Omental fat pad (tissue), 4 donors: ENCODE results near the gene CAMK2D. TPM values are rescaled to one million over a fixed set of nuclear protein-coding genes. Genes with fewer than 3 reads are reported as not detected.

ENCODE experiments used
- ATAC-seq: fragments of 150-250 bp; one replicate; pipeline ENCODE4 v1.9.1; 2016; ENCODE audit warnings: mild to moderate bottlenecking, moderate library complexity; ENCODE audit not compliant: low FRiP score
- DNase-seq: peaks from one replicate; pipeline ENCODE4 v3.0.0-alpha.2; 2019; ENCODE audit warnings: low spot score
- total RNA-seq, 4 donors: library from RNA; depleted of rRNA; stranded (reverse); fragments of >200 nt; gene quantifications; one replicate each; pipeline ENCODE4 v1.1.0, GENCODE V29; 2016
- TF ChIP-seq, protein P1 (sequence below), 3 donors: fragments of 450-650 bp; IDR thresholded peaks; one replicate each; pipeline ENCODE4 v1.5.1; 2016 to 2017; ENCODE audit warnings: antibody characterized with exemption in 3 of 3, mild to moderate bottlenecking in 3 of 3, moderate library complexity in 2 of 3

CAMK2D gene
- total RNA-seq, 4 donors from 2014 or later = 78.7 to 86.1 (median 83.2) TPM

DNA sequence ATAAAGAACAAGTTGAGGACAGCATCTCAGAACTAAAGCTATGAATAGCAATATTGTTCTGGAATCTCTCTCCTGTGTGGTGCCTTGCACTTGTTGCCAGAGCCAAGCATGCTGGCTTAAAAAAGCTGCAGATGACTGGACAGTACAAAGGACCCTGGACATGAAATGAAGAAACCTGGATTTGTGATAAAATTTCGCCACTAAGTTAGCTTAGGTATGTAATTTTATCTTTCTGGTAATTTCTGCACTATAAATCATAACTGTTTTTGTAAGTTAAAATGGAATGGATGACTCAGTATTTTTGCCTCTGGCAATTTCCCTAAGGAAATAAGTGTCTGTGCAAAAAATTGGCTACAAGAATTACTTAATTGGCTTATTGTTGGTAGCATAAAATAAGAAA, 317.2 kb downstream of the CAMK2D start:
- TF ChIP-seq, protein P1, sequence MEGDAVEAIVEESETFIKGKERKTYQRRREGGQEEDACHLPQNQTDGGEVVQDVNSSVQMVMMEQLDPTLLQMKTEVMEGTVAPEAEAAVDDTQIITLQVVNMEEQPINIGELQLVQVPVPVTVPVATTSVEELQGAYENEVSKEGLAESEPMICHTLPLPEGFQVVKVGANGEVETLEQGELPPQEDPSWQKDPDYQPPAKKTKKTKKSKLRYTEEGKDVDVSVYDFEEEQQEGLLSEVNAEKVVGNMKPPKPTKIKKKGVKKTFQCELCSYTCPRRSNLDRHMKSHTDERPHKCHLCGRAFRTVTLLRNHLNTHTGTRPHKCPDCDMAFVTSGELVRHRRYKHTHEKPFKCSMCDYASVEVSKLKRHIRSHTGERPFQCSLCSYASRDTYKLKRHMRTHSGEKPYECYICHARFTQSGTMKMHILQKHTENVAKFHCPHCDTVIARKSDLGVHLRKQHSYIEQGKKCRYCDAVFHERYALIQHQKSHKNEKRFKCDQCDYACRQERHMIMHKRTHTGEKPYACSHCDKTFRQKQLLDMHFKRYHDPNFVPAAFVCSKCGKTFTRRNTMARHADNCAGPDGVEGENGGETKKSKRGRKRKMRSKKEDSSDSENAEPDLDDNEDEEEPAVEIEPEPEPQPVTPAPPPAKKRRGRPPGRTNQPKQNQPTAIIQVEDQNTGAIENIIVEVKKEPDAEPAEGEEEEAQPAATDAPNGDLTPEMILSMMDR (IDR thresholded peaks at IDR 0.05) = no peak
- DNase-seq = no peak
- peak; percentile 62 for ATAC-seq

GRCh38 chr4:113442826-113443225, 318.7 kb downstream of the CAMK2D start:
- ATAC-seq (no peak), DNase-seq (no peak)
- TF ChIP-seq, protein P1 (IDR thresholded peaks at IDR 0.05) = no peak

GRCh38 chr4:113440371-113440770, 321.2 kb downstream of the CAMK2D start:
- no peak for ATAC-seq
- TF ChIP-seq, protein P1 (IDR thresholded peaks at IDR 0.05) = no peak
- no peak for DNase-seq

GRCh38 chr4:113438596-113438995, 322.9 kb downstream of the CAMK2D start:
- DNase-seq = no peak
- no peak for ATAC-seq
- TF ChIP-seq, protein P1 (IDR thresholded peaks at IDR 0.05) = no peak

- no peak for ATAC-seq
- no peak for DNase-seq
- TF ChIP-seq, protein P1 (IDR thresholded peaks at IDR 0.05) = no peak
These were observed 324.4 kb downstream of the CAMK2D start for GRCh38 chr4:113437129-113437528.

GRCh38 chr4:113436360-113436759, 325.2 kb downstream of the CAMK2D start:
- ATAC-seq = peak; percentile 39
- DNase-seq = no peak

GRCh38 chr4:113435893-113436292, 325.6 kb downstream of the CAMK2D start:
- TF ChIP-seq, protein P1 (IDR thresholded peaks at IDR 0.05) = no peak
- DNase-seq (peak; percentile 44), ATAC-seq (peak; percentile 87)

More at GRCh38 chr4:113436360-113436759, 325.2 kb downstream of the CAMK2D start:
- TF ChIP-seq, protein P1 (IDR thresholded peaks at IDR 0.05) = no peak
